ENCODE data around the gene TPSD1. TPM values are rescaled to one million over a fixed set of nuclear protein-coding genes. Genes with fewer than 3 reads are reported as not detected.

Gene TPSD1
- polyA plus RNA-seq, 3 donors: not detected

GRCh38 chr16:1290063-1290501, 34.2 kb downstream of the TPSD1 start:
- Mint-ChIP-seq H3K36me3 (no peaks in the 10 kb centered on the region), H3K27ac (no peak overlapping the region), H3K27me3 (ENCODE audit: low read depth in 3 of 3) (peaks cover 44 to 72% (median 55%) of the 10 kb centered on the region in 3 donors), H3K4me1 (peaks cover 12% of the 10 kb centered on the region), H3K4me3 (peak overlapping the region; percentile 31 to 77), H3K9me3 (peaks cover 0 to 2% (median 0%) of the 10 kb centered on the region in 7 donors)
- no peaks in the 10 kb centered on the region for H3K79me2 ChIP-seq (ENCODE audit: insufficient read depth, low read length)
- H3K9ac ChIP-seq (ENCODE audit: insufficient read depth, low read length, poor library complexity, severe bottlenecking): no peak overlapping the region
- no peak overlapping the region for H3K27ac ChIP-seq (ENCODE audit: low read depth in 1 of 2, low read length in 2 of 2)
- intact Hi-C loops (cut with micrococcal nuclease): no loop called here
- peaks cover 0 to 37% of the 10 kb centered on the region in 2 donors for H3K27me3 ChIP-seq (ENCODE audit: control insufficient read depth in 2 of 2, insufficient read depth in 2 of 2, low read length in 2 of 2)
- H2AFZ ChIP-seq (ENCODE audit: insufficient read depth, low read depth, low read length, poor library complexity, severe bottlenecking): no peak overlapping the region
- peak in 1 of 3 donors; percentile 40 for DNase-seq
- peak overlapping the region; percentile 43 for H3K4me2 ChIP-seq (replicated peaks; ENCODE audit: extremely low read depth, low read length, poor library complexity, severe bottlenecking)
- no peaks in the 10 kb centered on the region for H3K36me3 ChIP-seq (replicated peaks in 1 of 2; ENCODE audit: control insufficient read depth in 1 of 2, insufficient read depth in 2 of 2, low read length in 2 of 2)
- peaks cover 10 to 11% of the 10 kb centered on the region in 2 donors for H3K4me1 ChIP-seq (ENCODE audit: control insufficient read depth in 1 of 2, insufficient read depth in 2 of 2, low read length in 2 of 2)
- H3K4me3 ChIP-seq (replicated peaks in 1 of 3; ENCODE audit: low read depth in 2 of 3, low read length in 3 of 3): no peak overlapping the region
- TF ChIP-seq, protein P1, sequence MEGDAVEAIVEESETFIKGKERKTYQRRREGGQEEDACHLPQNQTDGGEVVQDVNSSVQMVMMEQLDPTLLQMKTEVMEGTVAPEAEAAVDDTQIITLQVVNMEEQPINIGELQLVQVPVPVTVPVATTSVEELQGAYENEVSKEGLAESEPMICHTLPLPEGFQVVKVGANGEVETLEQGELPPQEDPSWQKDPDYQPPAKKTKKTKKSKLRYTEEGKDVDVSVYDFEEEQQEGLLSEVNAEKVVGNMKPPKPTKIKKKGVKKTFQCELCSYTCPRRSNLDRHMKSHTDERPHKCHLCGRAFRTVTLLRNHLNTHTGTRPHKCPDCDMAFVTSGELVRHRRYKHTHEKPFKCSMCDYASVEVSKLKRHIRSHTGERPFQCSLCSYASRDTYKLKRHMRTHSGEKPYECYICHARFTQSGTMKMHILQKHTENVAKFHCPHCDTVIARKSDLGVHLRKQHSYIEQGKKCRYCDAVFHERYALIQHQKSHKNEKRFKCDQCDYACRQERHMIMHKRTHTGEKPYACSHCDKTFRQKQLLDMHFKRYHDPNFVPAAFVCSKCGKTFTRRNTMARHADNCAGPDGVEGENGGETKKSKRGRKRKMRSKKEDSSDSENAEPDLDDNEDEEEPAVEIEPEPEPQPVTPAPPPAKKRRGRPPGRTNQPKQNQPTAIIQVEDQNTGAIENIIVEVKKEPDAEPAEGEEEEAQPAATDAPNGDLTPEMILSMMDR (IDR thresholded peaks at IDR 0.05): no peak
- H3K9me3 ChIP-seq (replicated peaks in 1 of 2; ENCODE audit: control insufficient read depth in 1 of 2, insufficient read depth in 1 of 2, low read length in 2 of 2): no peaks in the 10 kb centered on the region
- 5% methylated on average over 14 of the region's 22 CpGs for WGBS (ENCODE audit: insufficient coverage)
- no peaks in the 10 kb centered on the region for H4K20me1 ChIP-seq (ENCODE audit: insufficient read depth, low read length)

DNA sequence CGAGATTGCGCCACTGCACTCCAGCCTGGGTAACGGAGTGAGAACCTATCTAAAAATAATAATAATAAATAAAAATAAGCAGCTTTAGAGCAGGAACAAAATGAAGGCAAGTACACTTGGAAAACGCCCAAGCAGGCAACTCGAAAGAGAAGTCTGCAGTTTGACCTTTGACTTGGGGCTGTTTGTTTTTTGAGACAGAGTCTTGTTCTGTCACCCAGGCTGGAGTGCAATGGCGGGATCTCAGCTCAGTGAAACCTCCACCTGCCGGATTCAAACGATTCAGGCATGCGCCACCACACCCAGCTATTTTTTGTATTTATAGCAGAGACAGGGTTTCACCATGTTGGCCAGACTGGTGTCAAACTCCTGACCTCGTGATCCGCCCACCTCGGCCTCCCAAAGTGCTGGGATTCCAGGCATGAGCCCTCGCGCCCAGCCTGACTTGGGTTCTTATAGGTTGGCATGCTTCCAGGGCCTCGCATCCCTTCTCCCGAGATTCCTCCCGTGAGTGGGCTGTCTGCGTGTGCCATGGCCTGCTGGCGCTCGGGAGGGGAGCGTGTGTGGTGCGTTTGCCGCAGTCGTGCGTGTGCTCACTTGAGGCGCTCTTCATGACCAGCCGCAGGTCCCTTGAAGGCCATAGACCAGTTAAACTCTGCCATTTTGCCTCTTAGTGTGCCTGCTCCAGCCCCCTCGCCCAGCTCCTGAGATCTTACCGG, 35.1 kb downstream of the TPSD1 start:
- H3K27me3 Mint-ChIP-seq (ENCODE audit: low read depth in 3 of 3): peaks cover 46 to 76% (median 58%) of the 10 kb centered on the region in 3 donors

More for the DNA sequence above, 35.1 kb downstream of the TPSD1 start:
- Mint-ChIP-seq H3K27ac (no peak overlapping the region), H3K36me3 (no peaks in the 10 kb centered on the region), H3K4me1 (peaks cover 12% of the 10 kb centered on the region), H3K4me3 (peak overlapping the region in 1 of 2 donors; percentile 57), H3K9me3 (peaks cover 0 to 2% (median 0%) of the 10 kb centered on the region in 7 donors)
- H3K4me2 ChIP-seq (replicated peaks; ENCODE audit: extremely low read depth, low read length, poor library complexity, severe bottlenecking): no peak overlapping the region
- H3K9me3 ChIP-seq (replicated peaks in 1 of 2; ENCODE audit: control insufficient read depth in 1 of 2, insufficient read depth in 1 of 2, low read length in 2 of 2): no peaks in the 10 kb centered on the region
- TF ChIP-seq, protein P1 (IDR thresholded peaks at IDR 0.05): no peak
- peaks cover 10 to 11% of the 10 kb centered on the region in 2 donors for H3K4me1 ChIP-seq (ENCODE audit: control insufficient read depth in 1 of 2, insufficient read depth in 2 of 2, low read length in 2 of 2)
- no peak overlapping the region for H3K9ac ChIP-seq (ENCODE audit: insufficient read depth, low read length, poor library complexity, severe bottlenecking)
- no peaks in the 10 kb centered on the region for H4K20me1 ChIP-seq (ENCODE audit: insufficient read depth, low read length)
- DNase-seq: no peak
- no peaks in the 10 kb centered on the region for H3K36me3 ChIP-seq (replicated peaks in 1 of 2; ENCODE audit: control insufficient read depth in 1 of 2, insufficient read depth in 2 of 2, low read length in 2 of 2)
- no peak overlapping the region for H3K4me3 ChIP-seq (replicated peaks in 1 of 3; ENCODE audit: low read depth in 2 of 3, low read length in 3 of 3)
- no peaks in the 10 kb centered on the region for H3K79me2 ChIP-seq (ENCODE audit: insufficient read depth, low read length)
- intact Hi-C loops (cut with micrococcal nuclease): no loop called here
- peaks cover 0 to 37% of the 10 kb centered on the region in 2 donors for H3K27me3 ChIP-seq (ENCODE audit: control insufficient read depth in 2 of 2, insufficient read depth in 2 of 2, low read length in 2 of 2)
- no peak overlapping the region for H2AFZ ChIP-seq (ENCODE audit: insufficient read depth, low read depth, low read length, poor library complexity, severe bottlenecking)
- no peak overlapping the region for H3K27ac ChIP-seq (ENCODE audit: low read depth in 1 of 2, low read length in 2 of 2)
- WGBS (ENCODE audit: insufficient coverage): 85% methylated on average over 21 of the region's 29 CpGs
